K562 (cell line): ENCODE measurements around the gene MARCKSL1. TPM values are rescaled to one million over a fixed set of nuclear protein-coding genes. Genes with fewer than 3 reads are reported as not detected.
A peak's percentile ranks its signal among the peaks of the same experiment; 100 is the strongest.

Source experiments
- ATAC-seq: fragments of 200-7000 bp; cut with Tn5 transposase; 3 replicates; pipeline ENCODE4 v1.9.1; 2020; ENCODE audit warnings: moderate library complexity
- BruUV-seq: library from RNA; stranded (reverse); fragments of 400-500 nt; replicated peaks from 2 replicates; lab custom pipeline; 2021; lab: Mats Ljungman, UMichigan
- CTCF ChIA-PET: fragments of 300-600 bp; formaldehyde crosslinking; extraction: SDS; loops from one replicate; lab custom pipeline; 2021; ENCODE audit warnings: low intra/inter-chr PET ratio; lab: Yijun Ruan, JAX
- POLR2A ChIA-PET: fragments of 300-600, 350-650 bp; sonication (Branson Sonifier 250); formaldehyde crosslinking; extraction: SDS; loops from one replicate; lab custom pipeline; 2021; ENCODE audit warnings: antibody characterized with exemption, inconsistent platforms; lab: Yijun Ruan, JAX
- DNase-seq, 4 experiments: peaks; one replicate each; pipeline versions ENCODE4 v3.0.0 to v3.0.0-alpha.2; 2011 to 2018; ENCODE audit warnings: low spot score in 3 of 4, mixed read lengths in 3 of 4; ENCODE audit errors: extremely low read depth in 1 of 4
- FAIRE-seq: peaks from 2 replicates; lab custom pipeline; 2011; peaks lifted over from hg19 to GRCh38; lab: Jason Lieb, UNC
- H2AFZ ChIP-seq: 2 replicates; pipeline ENCODE4 v1.6.0; 2011; ENCODE audit warnings: low read depth, low read length, control low read depth, inconsistent platforms
- H3K27ac ChIP-seq: fragments of 200-600 bp; 3 replicates; pipeline ENCODE4 v1.8.0; 2011; ENCODE audit warnings: low read depth, mild to moderate bottlenecking, control low read depth, inconsistent platforms, low read length, moderate library complexity, mixed read lengths; ENCODE audit errors: extremely low read depth
- H3K27me3 ChIP-seq, 2 experiments: fragments of 300-600 bp in 1 of 2; 2 replicates in 1 of 2; 3 replicates in 1 of 2; pipeline versions ENCODE4 v1.6.0 to v1.8.0; 2011; ENCODE audit warnings: inconsistent platforms in 2 of 2, low read length in 2 of 2, mild to moderate bottlenecking in 1 of 2, mixed read lengths in 1 of 2, moderate library complexity in 1 of 2; ENCODE audit not compliant: control insufficient read depth in 2 of 2, insufficient read depth in 2 of 2
- H3K36me3 ChIP-seq: fragments of 300-600 bp; 3 replicates; pipeline ENCODE4 v1.8.0; 2011; ENCODE audit warnings: mild to moderate bottlenecking, low read length, inconsistent platforms; ENCODE audit not compliant: control insufficient read depth, insufficient read depth
- H3K4me1 ChIP-seq, 2 experiments: fragments of 200-600 bp in 1 of 2; replicated peaks in 1 of 2; 2 replicates in 1 of 2; 3 replicates in 1 of 2; pipeline versions ENCODE4 v1.5.1 to v1.8.0; 2011; ENCODE audit warnings: inconsistent platforms in 2 of 2, low read length in 2 of 2, mild to moderate bottlenecking in 1 of 2, mixed read lengths in 1 of 2, moderate library complexity in 1 of 2; ENCODE audit not compliant: control insufficient read depth in 2 of 2, insufficient read depth in 2 of 2
- H3K4me2 ChIP-seq: 2 replicates; pipeline ENCODE4 v1.6.1; 2011; ENCODE audit warnings: low read length, control low read depth, inconsistent platforms, mixed read lengths; ENCODE audit not compliant: insufficient read depth
- H3K4me3 ChIP-seq: fragments of 200-600 bp; sonication (generic), shearing (Covaris generic); 2 replicates; pipeline ENCODE4 v1.5.1; 2016; ENCODE audit warnings: control low read depth, inconsistent platforms
- H3K79me2 ChIP-seq: fragments of 200-600 bp; 3 replicates; pipeline ENCODE4 v1.8.0; 2011; ENCODE audit warnings: low read length, inconsistent platforms; ENCODE audit not compliant: control insufficient read depth, insufficient read depth
- H3K9ac ChIP-seq, 2 experiments: 2 replicates each; pipeline versions ENCODE4 v1.6.0 to v1.6.1; 2011; ENCODE audit warnings: low read depth in 2 of 2, low read length in 2 of 2, control low read depth in 1 of 2, inconsistent platforms in 1 of 2, mild to moderate bottlenecking in 1 of 2, mixed read lengths in 1 of 2; ENCODE audit not compliant: insufficient read depth in 1 of 2
- H3K9me1 ChIP-seq: one replicate; pipeline ENCODE4 v1.6.0; 2011; ENCODE audit warnings: inconsistent platforms, mild to moderate bottlenecking, low read length, moderate library complexity; ENCODE audit not compliant: control insufficient read depth, insufficient read depth
- H3K9me3 ChIP-seq: replicated peaks from 2 replicates; pipeline ENCODE4 v1.5.1; 2011; ENCODE audit warnings: low read depth, low read length, inconsistent platforms; ENCODE audit not compliant: control insufficient read depth, insufficient read depth
- H4K20me1 ChIP-seq: replicated peaks from 2 replicates; pipeline ENCODE4 v1.6.1; 2011; ENCODE audit warnings: low read length, inconsistent platforms, mixed read lengths; ENCODE audit not compliant: control insufficient read depth, insufficient read depth
- BRCA1 ChIP-seq, 2 experiments: fragments of 450-650 bp in 1 of 2; sonication (generic) in 1 of 2; formaldehyde crosslinking in 1 of 2; IDR thresholded peaks; 2 replicates each; pipeline versions ENCODE4 v1.5.0 to v1.6.1; 2017 to 2020; ENCODE audit warnings: mild to moderate bottlenecking in 1 of 2, missing genetic modification reagents in 1 of 2
- GTF2E2 ChIP-seq: fragments of 200-800 bp; sonication (Bioruptor generic); IDR thresholded peaks from 2 replicates; pipeline ENCODE4 v1.6.1; 2016; ENCODE audit warnings: missing genetic modification characterization, missing compliant biosample characterization
- MTA3 ChIP-seq: fragments of 450-650 bp; formaldehyde crosslinking; IDR thresholded peaks from 2 replicates; pipeline ENCODE4 v1.6.1; 2017; ENCODE audit warnings: mild to moderate bottlenecking, borderline replicate concordance
- RCOR1 ChIP-seq, 2 experiments: IDR thresholded peaks; 2 replicates each; pipeline ENCODE4 v1.6.1; 2012; ENCODE audit warnings: low read depth in 2 of 2, low read length in 2 of 2, borderline replicate concordance in 1 of 2, improper control_type of control experiment in 1 of 2
- ZBTB7A ChIP-seq: IDR thresholded peaks from 2 replicates; pipeline ENCODE4 v1.6.1; 2011; ENCODE audit warnings: low read depth, mild to moderate bottlenecking, low read length, moderate library complexity, borderline replicate concordance; ENCODE audit not compliant: control insufficient read depth
- WGBS: fragments of 100-300 bp; shearing (Covaris generic); methylation state at CpG from one replicate; pipeline ENCODE4 v1.1.6; 2016; ENCODE audit warnings: low coverage, mixed read lengths; ENCODE audit not compliant: insufficient coverage; ENCODE audit errors: missing lambda C conversion rate; 5-methylcytosine and 5-hydroxymethylcytosine counted together
- in situ Hi-C: fragments of 300-500 bp; cut with MboI; formaldehyde crosslinking; loops from 4 replicates; pipeline ENCODE4 v1.15.0; 2018; ENCODE audit warnings: inconsistent platforms, mixed read lengths
- intact Hi-C: fragments of 100-400 bp; cut with micrococcal nuclease; formaldehyde crosslinking; loops from 2 replicates; pipeline ENCODE4 v1.14.2; 2022
- polyA plus RNA-seq, 8 experiments: library from polyadenylated mRNA; depleted of rRNA in 4 of 8; stranded (reverse) in 5 of 8; unstranded in 3 of 8; fragments of >200 nt; fragmentation: Nextera tagmentation in 2 of 8; fragmentation: Illumina TruSeq in 1 of 8; extraction: Ambion mirVana in 2 of 8; extraction: Trizol in 1 of 8; gene quantifications; 2 replicates each; pipeline versions ENCODE4 v1.2.1 to v1.2.3, GENCODE V29; 2011 to 2014; ENCODE audit warnings: inconsistent platforms in 1 of 8, missing spikeins in 1 of 8
- total RNA-seq, 7 experiments: library from RNA; depleted of rRNA in 6 of 7; stranded (reverse); fragments of >200 nt in 6 of 7; fragmentation: Illumina TruSeq in 2 of 7; extraction: Trizol in 2 of 7; gene quantifications; 2 replicates each; pipeline versions ENCODE4 v1.2.1 to v1.2.3, GENCODE V29; 2011 to 2021; ENCODE audit warnings: low replicate concordance in 1 of 7

MARCKSL1 gene
- total and polyA plus RNA-seq, 9 of the 15 experiments (the other 6 are each of a cell fraction or from before 2014, with no cell fraction given), result 14.7 to 325 (median 155) TPM

DNA sequence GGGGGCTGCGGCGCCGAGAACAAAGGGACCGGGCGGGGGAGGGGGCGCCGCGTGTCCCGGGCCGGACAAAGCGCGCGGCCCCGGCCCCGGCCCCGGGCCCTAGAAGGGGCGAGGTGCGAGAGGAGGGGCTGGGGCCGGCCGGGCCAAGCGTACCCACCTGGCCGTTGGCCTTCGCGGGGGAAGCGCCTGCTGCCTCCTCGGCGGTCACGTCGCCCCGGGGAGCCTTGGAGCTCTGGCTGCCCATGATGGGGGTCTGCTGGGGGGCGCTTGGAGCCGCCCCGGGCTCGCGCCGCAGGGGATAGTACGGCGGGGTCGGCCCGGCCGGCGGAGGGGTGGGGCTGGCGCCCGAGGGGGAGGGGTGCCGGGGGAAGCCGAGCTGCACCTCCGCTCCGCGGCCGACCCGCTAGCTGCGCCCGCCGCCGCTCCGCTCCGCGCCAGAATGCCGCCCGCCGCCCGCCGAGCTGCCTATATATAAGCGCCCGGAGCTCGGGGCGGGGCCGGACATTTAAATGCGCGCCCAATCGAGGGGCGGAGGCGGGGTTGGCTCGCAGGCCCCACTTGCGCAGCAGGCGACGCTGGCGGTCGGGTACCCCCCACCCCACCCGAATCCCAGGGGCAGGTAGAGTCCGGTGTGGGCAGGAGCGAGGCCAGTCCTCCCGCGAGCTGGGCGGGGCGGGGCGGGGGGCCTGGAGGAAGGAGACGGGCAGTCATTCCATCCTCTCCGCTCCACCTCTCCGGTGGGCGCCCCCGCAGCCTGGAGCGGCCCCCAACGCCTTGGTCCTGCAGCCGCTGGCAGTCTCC lies at the start of gene MARCKSL1 (continued):
- TF ChIP-seq MTA3, result peak; percentile 98
- TF ChIP-seq ZBTB7A, result peak; percentile 91
- TF ChIP-seq GTF2E2 (tag), result peak; percentile 99
- TF ChIP-seq, all 486 proteins: peak for 94

DNA sequence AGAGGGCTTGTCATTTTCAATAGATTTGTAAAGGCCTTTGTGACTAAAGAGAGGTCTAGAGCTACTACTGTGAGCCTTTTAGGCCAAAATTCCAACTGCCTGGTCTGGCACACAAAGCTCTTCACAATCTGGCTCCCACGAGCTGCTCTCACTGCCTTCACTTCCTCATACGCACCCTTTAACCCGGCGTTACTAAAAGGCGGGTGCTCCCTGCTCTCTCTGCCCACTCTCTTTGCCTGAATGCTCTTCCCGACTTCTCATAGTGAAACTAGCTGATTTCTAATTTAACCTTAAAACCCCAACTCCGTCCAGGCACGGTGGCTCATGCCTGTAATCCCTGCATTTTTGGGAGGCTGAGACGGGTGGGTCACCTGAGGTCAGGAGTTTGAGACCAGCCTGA lies 44.0 kb upstream of the MARCKSL1 start:
- no peak for DNase-seq

More for the DNA sequence above, 44.0 kb upstream of the MARCKSL1 start:
- H3K36me3 ChIP-seq, result peaks cover 99% of the 10 kb centered on the region
- ChIA-PET CTCF (no interaction called here), POLR2A (interaction anchor here (0.6 to 2.3 kb wide), 6 partner anchors 10 to 985 kb away, joined by 3 to 11 read pairs (median 5); partner anchors contain the start of gene BSDC1)
- H3K4me1 ChIP-seq, result no peaks in the 10 kb centered on the region
- no peak overlapping the region for H2AFZ ChIP-seq
- H3K79me2 ChIP-seq, result no peaks in the 10 kb centered on the region
- no peak for TF ChIP-seq RCOR1 (IDR thresholded peaks at IDR 0.05; ENCODE audit: borderline replicate concordance in 1 of 2, low read depth in 2 of 2, low read length in 2 of 2)
- no peak for TF ChIP-seq BRCA1 (IDR thresholded peaks at IDR 0.05)
- 0 out of 2 replicates have a peak, but pooled peaks have one; percentile 64 for TF ChIP-seq BRCA1 (CRISPR knock-in tag; IDR thresholded peaks at IDR 0.05)
- in situ Hi-C loops (no loop called here), intact Hi-C loops (no loop called here)
- H3K9me3 ChIP-seq, result no peaks in the 10 kb centered on the region
- no peaks in the 10 kb centered on the region for H4K20me1 ChIP-seq
- H3K27ac ChIP-seq, result no peak overlapping the region
- H3K4me3 ChIP-seq, result no peak overlapping the region
- WGBS, result 96% methylated on average over 9 of the region's 9 CpGs
- FAIRE-seq (no peak), ATAC-seq (no peak)
- no TSS peak for BruUV-seq
- H3K4me2 ChIP-seq, result no peak overlapping the region
- H3K9ac ChIP-seq, result no peak overlapping the region
- no peaks in the 10 kb centered on the region for H3K9me1 ChIP-seq
- H3K27me3 ChIP-seq, result no peaks in the 10 kb centered on the region
